Right ventricle myocardium superior (tissue), 1 donor: ENCODE results near the gene TRAF2. TPM values are rescaled to one million over a fixed set of nuclear protein-coding genes. Genes with fewer than 3 reads are reported as not detected.

ENCODE experiments used
- ATAC-seq: fragments of 200-7000 bp; cut with Tn5 transposase; one replicate; pipeline ENCODE4 v1.9.1; 2020; ENCODE audit warnings: mild to moderate bottlenecking; ENCODE audit not compliant: poor library complexity
- DNase-seq: peaks from one replicate; pipeline ENCODE4 v3.0.0-alpha.2; 2020
- intact Hi-C: fragments of 100-400 bp; cut with DNase I; formaldehyde crosslinking; loops from one replicate; pipeline ENCODE4 v1.11.2; 2022
- total RNA-seq: library from RNA; stranded (reverse); fragmentation: NEBNext Ultra II Directional; extraction: Animal tissue kit (Norgen Biotek cat#: 25700); gene quantifications from one replicate; pipeline ENCODE4 v1.2.1, GENCODE V29; 2021
- donor health status: DM: no; HTN: yes; CAD: no; lungs with severe emphysema.

Gene TRAF2
- total RNA-seq, 1 donor from 2014 or later: 9.1 TPM

DNA sequence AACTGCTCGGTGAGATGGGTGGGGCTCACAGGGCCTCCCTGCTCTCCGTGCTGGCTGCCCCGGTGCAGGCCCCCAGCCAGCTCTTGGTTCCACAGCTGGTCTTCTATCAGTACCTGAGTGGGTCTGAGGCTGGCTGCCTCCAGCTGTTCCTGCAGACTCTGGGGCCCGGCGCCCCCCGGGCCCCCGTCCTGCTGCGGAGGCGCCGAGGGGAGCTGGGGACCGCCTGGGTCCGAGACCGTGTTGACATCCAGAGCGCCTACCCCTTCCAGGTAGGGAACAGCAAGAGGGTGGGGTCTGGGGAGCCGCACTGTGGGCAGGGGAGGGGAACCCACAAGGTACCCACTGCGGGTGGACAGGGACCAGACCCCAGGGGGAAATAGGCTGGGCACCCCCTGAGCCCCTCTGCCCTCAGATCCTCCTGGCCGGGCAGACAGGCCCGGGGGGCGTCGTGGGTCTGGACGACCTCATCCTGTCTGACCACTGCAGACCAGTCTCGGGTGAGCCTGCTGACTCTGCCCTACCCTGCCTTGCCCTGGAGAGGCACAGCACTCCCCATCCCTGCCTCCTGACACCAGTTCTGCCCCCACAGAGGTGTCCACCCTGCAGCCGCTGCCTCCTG is 31.4 kb upstream of the TRAF2 start:
- no peak for ATAC-seq
- peak; percentile 35 for DNase-seq
- intact Hi-C loops: no loop called here

GRCh38 chr9:136855461-136856078 is 30.7 kb upstream of the TRAF2 start:
- intact Hi-C loops: no loop called here
- DNase-seq: peak; percentile 53
- no peak for ATAC-seq

GRCh38 chr9:136856079-136856476 is 30.2 kb upstream of the TRAF2 start:
- DNase-seq (peak; percentile 21), ATAC-seq (no peak)
- intact Hi-C loops: no loop called here

DNA sequence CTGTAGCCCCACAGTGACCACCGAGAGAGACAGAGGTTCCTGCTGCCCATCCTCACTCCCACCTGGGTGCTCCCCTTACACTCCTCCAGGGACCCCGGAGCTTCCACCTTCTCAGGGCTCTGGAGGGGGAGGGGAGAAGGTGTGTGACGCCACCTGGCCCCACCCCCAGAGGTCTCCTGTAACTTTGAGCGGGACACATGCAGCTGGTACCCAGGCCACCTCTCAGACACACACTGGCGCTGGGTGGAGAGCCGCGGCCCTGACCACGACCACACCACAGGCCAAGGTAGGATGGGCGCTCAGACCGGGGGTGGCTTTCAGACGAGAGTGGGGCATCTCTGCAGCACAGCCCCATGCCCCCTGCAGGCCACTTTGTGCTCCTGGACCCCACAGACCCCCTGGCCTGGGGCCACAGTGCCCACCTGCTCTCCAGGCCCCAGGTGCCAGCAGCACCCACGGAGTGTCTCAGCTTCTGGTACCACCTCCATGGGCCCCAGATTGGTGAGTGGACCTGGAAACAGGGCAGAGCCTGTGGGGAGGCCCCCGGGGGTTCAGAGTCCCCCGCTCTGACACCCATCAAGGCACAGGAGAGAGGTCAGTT is 29.7 kb upstream of the TRAF2 start:
- intact Hi-C loops: no loop called here
- DNase-seq (peak; percentile 35), ATAC-seq (no peak)

GRCh38 chr9:136857166-136857565 is 29.1 kb upstream of the TRAF2 start:
- ATAC-seq (no peak), DNase-seq (peak; percentile 41)
- intact Hi-C loops: no loop called here

DNA sequence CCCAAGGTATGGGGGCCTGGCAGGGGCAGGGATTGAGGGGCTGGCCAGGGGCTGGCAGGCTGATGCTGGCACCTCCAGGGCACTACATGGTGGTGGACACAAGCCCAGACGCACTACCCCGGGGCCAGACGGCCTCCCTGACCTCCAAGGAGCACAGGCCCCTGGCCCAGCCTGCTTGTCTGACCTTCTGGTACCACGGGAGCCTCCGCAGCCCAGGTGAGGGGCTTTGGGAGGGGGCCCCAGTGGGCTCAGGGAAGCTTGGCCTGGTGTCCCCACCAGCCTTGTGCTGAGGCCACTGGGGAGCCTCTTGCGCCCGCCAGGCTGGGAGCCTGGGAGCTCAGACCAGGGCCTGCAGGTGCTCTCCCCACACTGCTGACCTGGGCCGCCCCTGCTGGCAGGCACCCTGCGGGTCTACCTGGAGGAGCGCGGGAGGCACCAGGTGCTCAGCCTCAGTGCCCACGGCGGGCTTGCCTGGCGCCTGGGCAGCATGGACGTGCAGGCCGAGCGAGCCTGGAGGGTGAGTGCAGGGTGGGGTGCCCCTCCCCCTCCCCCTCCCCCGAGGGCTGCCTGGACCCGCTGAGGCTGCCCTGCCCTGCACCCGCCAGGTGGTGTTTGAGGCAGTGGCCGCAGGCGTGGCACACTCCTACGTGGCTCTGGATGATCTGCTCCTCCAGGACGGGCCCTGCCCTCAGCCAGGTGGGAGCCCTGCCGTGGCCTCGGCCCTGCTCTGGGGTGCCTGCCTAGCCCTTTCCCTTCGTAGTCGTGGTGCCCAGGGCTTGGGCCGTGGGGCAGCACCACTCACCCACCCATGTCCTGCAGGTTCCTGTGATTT is 28.5 kb upstream of the TRAF2 start:
- peak; percentile 32 for DNase-seq
- ATAC-seq: no peak

DNA sequence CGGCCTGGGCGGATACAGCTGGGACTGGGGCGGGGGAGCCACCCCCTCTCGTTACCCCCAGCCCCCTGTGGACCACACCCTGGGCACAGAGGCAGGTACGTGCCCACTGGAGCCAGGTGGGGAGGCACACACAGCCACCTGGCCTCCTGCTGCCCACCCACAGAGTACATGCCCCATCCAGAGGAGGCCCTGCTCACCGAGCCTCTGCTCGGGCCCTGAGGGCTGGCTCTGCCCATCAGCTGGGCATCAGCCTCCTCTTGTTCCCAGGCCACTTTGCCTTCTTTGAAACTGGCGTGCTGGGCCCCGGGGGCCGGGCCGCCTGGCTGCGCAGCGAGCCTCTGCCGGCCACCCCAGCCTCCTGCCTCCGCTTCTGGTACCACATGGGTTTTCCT is 27.9 kb upstream of the TRAF2 start:
- ATAC-seq: no peak
- intact Hi-C loops: no loop called here
- DNase-seq: peak; percentile 20

More for the DNA sequence above, 28.5 kb upstream of the TRAF2 start:
- intact Hi-C loops: no loop called here

GRCh38 chr9:136858844-136859757 is 27.2 kb upstream of the TRAF2 start:
- DNase-seq (peak; percentile 75), ATAC-seq (peak; percentile 64)
- intact Hi-C loops: no loop called here

DNA sequence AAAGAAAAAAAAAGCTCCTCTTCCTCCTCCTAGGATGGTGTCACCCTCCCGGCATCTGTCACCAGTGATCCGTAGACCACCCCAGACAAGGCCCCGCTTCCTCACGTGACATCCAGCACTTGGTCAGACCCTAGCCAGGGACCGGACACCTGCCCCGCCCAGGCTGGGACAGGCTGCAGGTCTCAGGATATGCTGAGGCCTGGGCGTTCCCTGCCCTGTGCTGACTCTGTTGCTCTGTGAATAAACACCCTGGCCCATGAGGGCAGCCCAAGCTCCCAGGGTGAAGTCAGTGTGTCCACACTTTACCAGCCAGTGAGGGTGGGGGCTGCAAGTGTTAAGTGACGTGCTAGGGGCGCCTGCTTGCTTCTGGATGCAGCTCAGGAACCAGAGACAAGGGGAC is 25.8 kb upstream of the TRAF2 start:
- intact Hi-C loops: no loop called here
- ATAC-seq: no peak
- peak; percentile 25 for DNase-seq

GRCh38 chr9:136860933-136861873 is 25.1 kb upstream of the TRAF2 start:
- ATAC-seq (no peak), DNase-seq (peak; percentile 33)
- intact Hi-C loops: no loop called here

- intact Hi-C loops: no loop called here
- no peak for ATAC-seq
Measured at GRCh38 chr9:136861874-136862457, 24.4 kb upstream of the TRAF2 start.

GRCh38 chr9:136862849-136863622 is 23.3 kb upstream of the TRAF2 start:
- DNase-seq (no peak), ATAC-seq (no peak)
- intact Hi-C loops: no loop called here

More at GRCh38 chr9:136861874-136862457, 24.4 kb upstream of the TRAF2 start:
- no peak for DNase-seq

- intact Hi-C loops: no loop called here
- ATAC-seq (no peak), DNase-seq (no peak)
Measured at GRCh38 chr9:136863623-136864273, 22.6 kb upstream of the TRAF2 start.

DNA sequence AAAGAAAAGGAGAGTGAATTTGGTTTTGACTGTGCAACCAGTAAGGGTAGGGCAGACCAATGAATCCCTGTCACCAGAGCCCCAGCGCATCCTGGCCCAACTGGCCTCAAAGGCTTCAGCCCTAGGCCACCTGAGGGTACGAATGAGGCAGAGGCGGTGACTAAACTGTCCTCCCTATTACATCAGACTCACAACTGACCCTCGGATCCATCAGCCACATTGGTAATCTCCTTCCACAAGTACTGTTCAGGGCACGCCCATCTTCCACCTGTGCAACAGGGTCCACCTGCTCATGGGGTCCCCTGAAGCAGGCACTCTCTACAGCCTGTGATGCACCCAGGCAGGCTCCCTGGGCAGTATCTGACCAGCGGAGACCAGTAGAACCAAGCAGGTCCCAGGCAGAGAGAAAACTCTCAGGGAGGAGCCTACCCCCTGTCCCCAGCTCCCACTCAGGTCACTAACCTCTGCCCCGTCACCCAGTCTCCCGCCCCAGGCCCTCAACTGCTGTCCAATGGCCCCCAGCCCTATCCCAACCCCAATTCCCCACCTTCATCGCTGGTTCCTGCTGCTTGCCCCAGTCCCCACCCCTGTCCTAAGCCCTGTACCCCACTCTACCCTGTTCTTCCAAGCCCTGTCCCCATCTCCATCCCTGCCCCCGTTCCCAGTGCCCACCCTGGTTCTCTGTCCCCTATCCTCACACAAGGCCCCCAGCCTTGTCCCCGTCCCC is 21.1 kb upstream of the TRAF2 start:
- ATAC-seq (no peak), DNase-seq (peak; percentile 26)
- intact Hi-C loops: no loop called here

GRCh38 chr9:136865768-136866103 is 20.6 kb upstream of the TRAF2 start:
- no peak for DNase-seq
- intact Hi-C loops: no loop called here
- peak; percentile 36 for ATAC-seq
